HepG2 (cell line): ENCODE measurements around the gene CDC20B. TPM values are rescaled to one million over a fixed set of nuclear protein-coding genes. Genes with fewer than 3 reads are reported as not detected.

Experiments
- ATAC-seq: fragments of 200-7000 bp; cut with Tn5 transposase; 3 replicates; pipeline ENCODE4 v1.9.1; 2020; ENCODE audit warnings: mild to moderate bottlenecking, moderate library complexity
- BruUV-seq: library from RNA; stranded (reverse); fragments of 400-500 nt; replicated peaks from 2 replicates; lab custom pipeline; 2021; lab: Mats Ljungman, UMichigan
- CTCF ChIA-PET: fragments of 300-600 bp; formaldehyde crosslinking; extraction: SDS; loops from one replicate; lab custom pipeline; 2021; ENCODE audit warnings: low total read pairs, inconsistent platforms, low intra/inter-chr PET ratio; lab: Yijun Ruan, JAX
- POLR2A ChIA-PET: fragments of 350-600 bp; sonication (Branson Sonifier 250); formaldehyde crosslinking; loops from one replicate; lab custom pipeline; 2020; ENCODE audit warnings: antibody characterized with exemption, inconsistent platforms; lab: Yijun Ruan, JAX
- DNase-seq: peaks from one replicate; pipeline ENCODE4 v3.0.0-alpha.2; 2015; ENCODE audit warnings: low spot score
- FAIRE-seq: peaks from 3 replicates; lab custom pipeline; 2011; peaks lifted over from hg19 to GRCh38; lab: Jason Lieb, UNC
- H2AFZ ChIP-seq: one replicate; pipeline ENCODE4 v1.6.1; 2011; ENCODE audit warnings: low read length, inconsistent platforms
- H3K27ac ChIP-seq: fragments of 300-600 bp; 3 replicates; pipeline ENCODE4 v1.8.0; 2011; ENCODE audit warnings: mixed run types, mild to moderate bottlenecking, mixed read lengths, low read length, inconsistent platforms; ENCODE audit not compliant: insufficient read depth; ENCODE audit errors: extremely low read length
- H3K27me3 ChIP-seq, 2 experiments: fragments of 200-600 bp in 1 of 2; 2 replicates in 1 of 2; 3 replicates in 1 of 2; pipeline versions ENCODE4 v1.6.0 to v1.8.0; 2011; ENCODE audit warnings: low read length in 2 of 2, mild to moderate bottlenecking in 2 of 2, moderate library complexity in 2 of 2, inconsistent platforms in 1 of 2; ENCODE audit not compliant: insufficient read depth in 2 of 2, control insufficient read depth in 1 of 2
- H3K36me3 ChIP-seq, 2 experiments: fragments of 200-600 bp in 1 of 2; replicated peaks in 1 of 2; 2 replicates in 1 of 2; 3 replicates in 1 of 2; pipeline versions ENCODE4 v1.5.1 to v1.8.0; 2011; ENCODE audit warnings: low read length in 2 of 2, inconsistent platforms in 1 of 2; ENCODE audit not compliant: insufficient read depth in 2 of 2, control insufficient read depth in 1 of 2
- H3K4me1 ChIP-seq: 2 replicates; pipeline ENCODE4 v1.5.1; 2012; ENCODE audit warnings: low read length, inconsistent platforms; ENCODE audit not compliant: insufficient read depth
- H3K4me2 ChIP-seq: 2 replicates; pipeline ENCODE4 v1.6.0; 2011; ENCODE audit warnings: low read depth, low read length, inconsistent platforms
- H3K4me3 ChIP-seq, 3 experiments: fragments of 200-600 bp in 1 of 3; sonication (generic), shearing (Covaris generic) in 1 of 3; replicated peaks in 1 of 3; 2 replicates each; pipeline ENCODE4 v1.5.1; 2011 to 2016; ENCODE audit warnings: low read length in 3 of 3, inconsistent platforms in 2 of 3, low read depth in 2 of 3, mild to moderate bottlenecking in 2 of 3, control low read depth in 1 of 3, mixed read lengths in 1 of 3; ENCODE audit not compliant: insufficient read depth in 1 of 3
- H3K79me2 ChIP-seq: one replicate; pipeline ENCODE4 v1.6.1; 2011; ENCODE audit warnings: low read length, inconsistent platforms; ENCODE audit not compliant: insufficient read depth
- H3K9ac ChIP-seq: 2 replicates; pipeline ENCODE4 v1.6.0; 2011; ENCODE audit warnings: mild to moderate bottlenecking, low read depth, low read length, inconsistent platforms; ENCODE audit not compliant: insufficient read depth
- H3K9me3 ChIP-seq: 2 replicates; pipeline ENCODE4 v1.5.1; 2012; ENCODE audit warnings: mild to moderate bottlenecking, low read length
- H4K20me1 ChIP-seq: 2 replicates; pipeline ENCODE4 v1.6.0; 2011; ENCODE audit warnings: inconsistent platforms, mild to moderate bottlenecking, low read length, moderate library complexity; ENCODE audit not compliant: insufficient read depth
- CHCHD3 ChIP-seq: sonication (generic); formaldehyde crosslinking; IDR thresholded peaks from 2 replicates; pipeline ENCODE4 v1.8.0; 2022; ENCODE audit warnings: mild to moderate bottlenecking, missing genetic modification reagents, moderate library complexity
- DR1 ChIP-seq: sonication (generic); formaldehyde crosslinking; IDR thresholded peaks from 2 replicates; pipeline ENCODE4 v1.8.0; 2021; ENCODE audit warnings: mild to moderate bottlenecking, missing genetic modification reagents, inconsistent platforms
- JARID2 ChIP-seq: sonication (generic); formaldehyde crosslinking; IDR thresholded peaks from 2 replicates; pipeline ENCODE4 v1.8.1; 2023; ENCODE audit warnings: missing genetic modification reagents, inconsistent platforms; ENCODE audit not compliant: insufficient replicate concordance
- MEIS2 ChIP-seq: sonication (generic); formaldehyde crosslinking; IDR thresholded peaks from 2 replicates; pipeline ENCODE4 v1.9.0; 2021; ENCODE audit warnings: mild to moderate bottlenecking, missing genetic modification reagents
- SCMH1 ChIP-seq: sonication (generic); formaldehyde crosslinking; IDR thresholded peaks from 2 replicates; pipeline ENCODE4 v1.9.0; 2021; ENCODE audit warnings: missing genetic modification reagents, mild to moderate bottlenecking, borderline replicate concordance
- SP4 ChIP-seq: sonication (generic); formaldehyde crosslinking; IDR thresholded peaks from 2 replicates; pipeline ENCODE4 v1.8.1; 2023; ENCODE audit warnings: mild to moderate bottlenecking, missing genetic modification reagents
- SPEN ChIP-seq: sonication (generic); formaldehyde crosslinking; IDR thresholded peaks from 2 replicates; pipeline ENCODE4 v1.5.1; 2020; ENCODE audit warnings: low read depth, mild to moderate bottlenecking, missing genetic modification reagents
- SRSF4 ChIP-seq: fragments of 200-400 bp; formaldehyde crosslinking; IDR thresholded peaks from one replicate; pipeline ENCODE4 v1.6.1; 2018; ENCODE audit warnings: mild to moderate bottlenecking, low read depth, low read length, moderate library complexity; ENCODE audit not compliant: poor library complexity, severe bottlenecking
- ZNF318 ChIP-seq: sonication (generic); formaldehyde crosslinking; IDR thresholded peaks from 2 replicates; pipeline ENCODE4 v1.4.0; 2020; ENCODE audit warnings: mild to moderate bottlenecking, missing genetic modification reagents
- ZNF460 ChIP-seq: sonication (generic); formaldehyde crosslinking; IDR thresholded peaks from 2 replicates; pipeline ENCODE4 v1.5.1; 2020; ENCODE audit warnings: missing genetic modification reagents, mild to moderate bottlenecking, borderline replicate concordance
- ZNF513 ChIP-seq: sonication (generic); formaldehyde crosslinking; conservative IDR thresholded peaks from 2 replicates; pipeline ENCODE4 v1.5.0; 2020; ENCODE audit warnings: missing genetic modification reagents
- ZNF574 ChIP-seq: sonication (generic); formaldehyde crosslinking; IDR thresholded peaks from 2 replicates; pipeline ENCODE4 v1.4.0; 2020; ENCODE audit warnings: missing genetic modification reagents
- WGBS: methylation state at CpG from one replicate; pipeline ENCODE4 v1.1.6; 2017; ENCODE audit warnings: low lambda C conversion rate; 5-methylcytosine and 5-hydroxymethylcytosine counted together
- in situ Hi-C: cut with HindIII; loops from 2 replicates; pipeline ENCODE4 v1.10.0; 2017; ENCODE audit warnings: low pct_unique_long_range_greater_than_20kb; ENCODE audit not compliant: extremely low pct_ligation_motif_present
- intact Hi-C: fragments of 100-400 bp; cut with micrococcal nuclease; formaldehyde crosslinking; loops from one replicate; pipeline ENCODE4 v1.10.0; 2022; ENCODE audit not compliant: unreplicated experiment
- polyA plus RNA-seq, 8 experiments: library from polyadenylated mRNA; depleted of rRNA in 3 of 8; stranded (reverse) in 7 of 8; unstranded in 1 of 8; fragments of >200 nt; fragmentation: Illumina TruSeq in 4 of 8; extraction: Trizol in 4 of 8; gene quantifications; 2 replicates each; pipeline versions ENCODE4 v1.2.1 to v1.2.3, GENCODE V29; 2011 to 2016; ENCODE audit warnings: low read depth in 4 of 8, missing spikeins in 1 of 8, mixed read lengths in 1 of 8; ENCODE audit not compliant: insufficient read depth in 1 of 8
- total RNA-seq, 5 experiments: library from RNA; depleted of rRNA; stranded (reverse); fragments of >200 nt; fragmentation: Illumina TruSeq; extraction: Trizol; gene quantifications; 2 replicates each; pipeline ENCODE4 v1.2.3, GENCODE V29; 2016; ENCODE audit warnings: low read depth in 1 of 5

The CDC20B gene
- total and polyA plus RNA-seq, 2 of the 13 experiments (the other 11 are each of a cell fraction or from before 2014, with no cell fraction given): not detected

DNA sequence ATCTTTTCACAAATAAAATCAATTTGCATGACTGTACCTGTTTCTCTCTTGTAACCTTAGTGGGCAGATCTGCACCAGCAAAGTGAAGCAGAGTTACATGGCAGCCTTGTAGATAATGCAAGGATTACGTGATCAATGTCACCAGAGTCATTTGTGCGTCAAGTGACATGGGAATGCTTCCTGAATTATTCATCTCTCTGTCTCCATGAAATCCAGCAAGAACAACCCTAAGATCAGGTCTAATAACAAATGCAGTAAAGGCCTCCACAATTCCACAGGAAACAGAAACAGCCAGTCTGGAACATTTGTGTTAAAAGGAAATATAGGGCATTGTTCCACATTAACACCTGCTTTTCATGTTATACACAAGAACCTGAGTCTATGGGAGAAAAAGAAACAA lies 62.8 kb downstream of the CDC20B start:
- ATAC-seq (no peak), DNase-seq (no peak), FAIRE-seq (no peak)
- H3K4me3 ChIP-seq: no peak overlapping the region
- no peak overlapping the region for H3K9ac ChIP-seq
- no peaks in the 10 kb centered on the region for H3K4me1 ChIP-seq
- H3K9me3 ChIP-seq: no peaks in the 10 kb centered on the region
- no peak overlapping the region for H3K4me2 ChIP-seq
- ChIA-PET CTCF (no interaction called here), POLR2A (no interaction called here)
- H3K27ac ChIP-seq: no peak overlapping the region
- in situ Hi-C loops: no loop called here
- no peak overlapping the region for H2AFZ ChIP-seq
- H3K79me2 ChIP-seq: no peaks in the 10 kb centered on the region
- 3% methylated on average over 2 of the region's 2 CpGs for WGBS
- no peaks in the 10 kb centered on the region for H4K20me1 ChIP-seq
- H3K27me3 ChIP-seq: 0 out of 5 replicates have a peak, but pooled peaks cover 0 to 1% of the 10 kb centered on the region in 2 experiments
- BruUV-seq: no TSS peak
- H3K36me3 ChIP-seq: no peaks in the 10 kb centered on the region
- intact Hi-C loops: loop anchor here (5.0 kb wide), 1 partner anchor 48 kb away; no protein-coding TSS in a partner anchor
- TF ChIP-seq JARID2 (CRISPR knock-in tag) (no peak), ZNF513 (CRISPR knock-in tag) (no peak), SP4 (CRISPR knock-in tag) (no peak), ZNF318 (no peak), ZNF460 (no peak), MEIS2 (CRISPR knock-in tag) (no peak), DR1 (CRISPR knock-in tag) (no peak), SPEN (CRISPR knock-in tag) (no peak), CHCHD3 (CRISPR knock-in tag) (no peak), ZNF574 (CRISPR knock-in tag) (no peak), SCMH1 (no peak), SRSF4 (no peak)
